WERI-Rb-1 (cell line): ENCODE measurements around the gene RSPH6A.

ENCODE experiments used
- DNase-seq: peaks from one replicate; pipeline ENCODE4 v3.0.0-alpha.2; 2020
- H3K27ac ChIP-seq: fragments of 250-450 bp; sonication (Bioruptor Pico); 2 replicates; pipeline ENCODE4 v1.5.1; 2020; ENCODE audit warnings: mild to moderate bottlenecking, moderate library complexity
- H3K27me3 ChIP-seq: fragments of 250-450 bp; sonication (Bioruptor Pico); 2 replicates; pipeline ENCODE4 v1.5.1; 2021; ENCODE audit warnings: mild to moderate bottlenecking, low read depth, moderate library complexity; ENCODE audit not compliant: insufficient read depth, severe bottlenecking
- H3K36me3 ChIP-seq: fragments of 250-450 bp; sonication (Bioruptor Pico); 2 replicates; pipeline ENCODE4 v1.5.1; 2020; ENCODE audit warnings: mild to moderate bottlenecking, moderate library complexity
- H3K4me3 ChIP-seq: 2 replicates; pipeline ENCODE4 v1.5.1; 2011; ENCODE audit warnings: low read depth, mild to moderate bottlenecking, control low read depth, low read length
- H3K9me3 ChIP-seq: fragments of 250-450 bp; sonication (Bioruptor Pico); 2 replicates; pipeline ENCODE4 v1.5.1; 2021; ENCODE audit warnings: mild to moderate bottlenecking, moderate library complexity; ENCODE audit not compliant: severe bottlenecking
- TF ChIP-seq, protein P1 (sequence below): IDR thresholded peaks from 2 replicates; pipeline ENCODE4 v1.5.1; 2011; ENCODE audit warnings: low read depth, mild to moderate bottlenecking, control low read depth, inconsistent platforms, low read length

The RSPH6A gene

DNA sequence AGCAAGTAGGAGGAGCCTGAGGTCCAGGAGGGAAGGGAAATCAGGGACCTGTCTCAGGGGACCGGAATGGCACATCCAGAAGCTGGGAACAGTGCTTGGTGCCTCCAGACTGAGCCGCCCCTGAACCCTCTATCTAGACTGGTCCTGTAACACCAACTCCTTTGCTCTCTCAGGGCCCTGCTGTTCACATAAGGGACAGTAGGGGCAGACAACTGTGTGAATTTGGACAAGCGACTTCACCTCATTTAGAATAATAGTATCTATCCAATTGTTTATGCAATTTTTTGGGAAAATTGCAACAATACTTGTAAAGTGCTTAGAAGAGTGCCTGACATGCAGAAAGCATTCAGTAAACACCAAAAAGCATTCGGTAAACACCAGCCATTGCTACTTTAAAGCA is 33.8 kb upstream of the RSPH6A start:
- Histone ChIP-seq H3K36me3 (peaks cover 78% of the 10 kb centered on the region), H3K27me3 (no peaks in the 10 kb centered on the region), H3K27ac (no peak overlapping the region), H3K9me3 (no peaks in the 10 kb centered on the region), H3K4me3 (no peak overlapping the region)
- TF ChIP-seq, protein P1, sequence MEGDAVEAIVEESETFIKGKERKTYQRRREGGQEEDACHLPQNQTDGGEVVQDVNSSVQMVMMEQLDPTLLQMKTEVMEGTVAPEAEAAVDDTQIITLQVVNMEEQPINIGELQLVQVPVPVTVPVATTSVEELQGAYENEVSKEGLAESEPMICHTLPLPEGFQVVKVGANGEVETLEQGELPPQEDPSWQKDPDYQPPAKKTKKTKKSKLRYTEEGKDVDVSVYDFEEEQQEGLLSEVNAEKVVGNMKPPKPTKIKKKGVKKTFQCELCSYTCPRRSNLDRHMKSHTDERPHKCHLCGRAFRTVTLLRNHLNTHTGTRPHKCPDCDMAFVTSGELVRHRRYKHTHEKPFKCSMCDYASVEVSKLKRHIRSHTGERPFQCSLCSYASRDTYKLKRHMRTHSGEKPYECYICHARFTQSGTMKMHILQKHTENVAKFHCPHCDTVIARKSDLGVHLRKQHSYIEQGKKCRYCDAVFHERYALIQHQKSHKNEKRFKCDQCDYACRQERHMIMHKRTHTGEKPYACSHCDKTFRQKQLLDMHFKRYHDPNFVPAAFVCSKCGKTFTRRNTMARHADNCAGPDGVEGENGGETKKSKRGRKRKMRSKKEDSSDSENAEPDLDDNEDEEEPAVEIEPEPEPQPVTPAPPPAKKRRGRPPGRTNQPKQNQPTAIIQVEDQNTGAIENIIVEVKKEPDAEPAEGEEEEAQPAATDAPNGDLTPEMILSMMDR, result no peak
- DNase-seq, result no peak

DNA sequence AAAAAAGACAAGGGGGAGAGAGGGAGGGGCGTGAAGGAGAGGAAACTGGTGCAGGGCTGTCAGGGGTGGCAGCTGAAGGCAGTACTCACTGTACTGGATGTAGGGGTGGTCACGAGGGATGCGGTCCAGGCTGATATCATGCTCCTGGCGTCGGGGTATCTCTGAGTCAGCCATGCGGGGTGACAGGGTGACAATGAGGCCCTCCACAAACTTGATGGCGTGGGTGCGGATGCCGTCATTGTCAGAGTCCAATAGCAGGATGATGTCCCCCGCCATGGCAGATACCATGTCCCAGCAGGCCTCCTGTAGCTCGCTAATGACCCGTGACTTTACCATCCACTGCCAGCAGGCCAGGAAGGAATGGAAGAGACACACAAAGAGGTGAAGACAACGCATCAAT is 32.6 kb upstream of the RSPH6A start:
- Histone ChIP-seq H3K36me3 (peaks cover 82% of the 10 kb centered on the region), H3K27ac (no peak overlapping the region), H3K4me3 (no peak overlapping the region), H3K9me3 (no peaks in the 10 kb centered on the region), H3K27me3 (no peaks in the 10 kb centered on the region)
- TF ChIP-seq, protein P1, result no peak
- DNase-seq, result no peak

DNA sequence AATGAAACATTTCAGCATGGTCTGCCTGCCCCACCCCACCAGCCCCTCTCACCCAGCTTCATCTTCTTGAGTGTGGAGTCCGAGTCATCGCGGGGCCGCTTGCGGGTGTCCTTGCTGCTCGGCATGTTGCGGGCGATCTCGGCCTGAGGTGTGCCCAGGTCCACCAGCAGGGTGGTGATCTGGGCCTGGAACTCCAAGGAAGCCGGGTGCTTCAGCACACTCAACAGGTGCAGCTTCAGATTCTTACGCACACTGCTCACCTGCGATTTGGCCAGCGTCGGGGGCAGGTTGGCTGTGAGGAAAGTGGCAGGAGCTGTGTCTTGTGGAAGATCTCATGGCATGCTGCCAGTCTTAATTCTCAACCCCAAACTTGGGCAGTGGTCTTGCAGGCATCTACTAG is 27.1 kb upstream of the RSPH6A start:
- TF ChIP-seq, protein P1, result no peak

DNA sequence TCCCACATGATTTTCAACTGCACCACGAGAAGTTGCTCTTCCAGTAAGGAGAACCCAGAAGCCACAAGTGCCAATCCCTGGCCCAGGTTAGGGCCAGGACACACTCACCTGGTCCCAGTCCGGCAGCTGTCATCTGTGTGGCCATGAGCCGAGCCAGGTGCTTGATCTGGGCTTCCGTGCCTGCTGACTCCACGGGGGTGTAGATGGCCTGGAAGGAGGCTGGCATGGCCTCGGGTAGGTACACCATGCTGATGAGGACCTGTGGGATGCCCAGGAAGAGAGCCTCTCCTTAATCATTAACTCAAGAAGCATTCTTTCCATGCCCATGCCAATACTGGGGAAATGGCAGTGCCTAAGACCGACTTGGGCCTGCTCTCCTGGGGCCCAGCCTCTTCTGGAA is 19.9 kb upstream of the RSPH6A start:
- Histone ChIP-seq H3K4me3 (no peak overlapping the region), H3K27me3 (no peaks in the 10 kb centered on the region), H3K36me3 (peaks cover 80% of the 10 kb centered on the region), H3K9me3 (no peaks in the 10 kb centered on the region), H3K27ac (no peak overlapping the region)
- TF ChIP-seq, protein P1, result no peak
- no peak for DNase-seq

More for the DNA sequence above, 27.1 kb upstream of the RSPH6A start:
- Histone ChIP-seq H3K27ac (no peak overlapping the region), H3K4me3 (no peak overlapping the region), H3K27me3 (no peaks in the 10 kb centered on the region), H3K9me3 (no peaks in the 10 kb centered on the region), H3K36me3 (peaks cover 88% of the 10 kb centered on the region)
- no peak for DNase-seq

DNA sequence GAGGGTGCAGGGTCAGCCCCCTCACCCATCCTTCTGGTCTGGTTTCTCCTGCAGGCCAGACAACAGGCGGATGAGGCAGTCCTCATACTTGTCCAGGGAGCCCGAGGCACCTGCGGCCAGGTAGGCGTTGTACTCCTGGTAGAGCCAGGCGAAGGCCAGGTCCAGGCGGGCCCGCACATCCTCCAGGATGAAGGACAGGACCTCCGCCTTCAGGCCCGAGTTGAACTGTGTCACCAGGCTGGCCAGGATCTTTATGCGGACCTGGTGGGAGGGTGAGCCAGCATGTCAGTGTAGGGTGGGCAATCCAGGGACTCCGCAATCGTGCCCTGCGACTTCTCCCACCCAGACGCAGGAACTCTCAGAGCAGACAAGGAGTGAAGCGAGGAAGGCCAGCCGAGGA is 13.8 kb upstream of the RSPH6A start:
- H3K36me3 ChIP-seq, result peaks cover 79% of the 10 kb centered on the region

DNA sequence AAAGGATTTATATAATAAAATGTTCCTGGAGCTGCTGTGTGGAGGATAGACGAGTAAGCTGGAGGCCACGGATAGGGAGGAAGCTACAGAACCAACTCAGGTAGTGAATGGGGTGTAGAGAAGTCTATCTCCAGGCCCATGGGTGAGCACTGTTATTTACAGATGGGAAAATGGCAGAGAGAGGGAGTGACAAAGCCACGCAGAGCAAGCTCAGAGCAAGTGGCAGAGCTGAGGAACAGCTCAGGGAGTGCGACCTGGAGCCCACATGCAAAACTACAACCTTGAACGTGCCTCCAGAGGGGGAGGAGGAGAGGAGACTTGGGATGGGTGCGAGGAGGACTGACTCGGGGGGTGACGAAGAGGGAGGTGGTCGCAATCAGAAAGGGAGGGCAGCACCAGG is 13.4 kb upstream of the RSPH6A start:
- no peak overlapping the region for H3K27ac ChIP-seq
- TF ChIP-seq, protein P1, result no peak
- H3K4me3 ChIP-seq, result no peak overlapping the region
- H3K9me3 ChIP-seq, result no peaks in the 10 kb centered on the region
- peaks cover 76% of the 10 kb centered on the region for H3K36me3 ChIP-seq
- DNase-seq, result no peak
- H3K27me3 ChIP-seq, result no peaks in the 10 kb centered on the region

More for the DNA sequence above, 13.8 kb upstream of the RSPH6A start:
- H3K9me3 ChIP-seq, result no peaks in the 10 kb centered on the region
- TF ChIP-seq, protein P1, result no peak
- DNase-seq, result no peak
- H3K27ac ChIP-seq, result no peak overlapping the region
- no peak overlapping the region for H3K4me3 ChIP-seq
- H3K27me3 ChIP-seq, result no peaks in the 10 kb centered on the region
